ENCODE results near the gene CDO1.

- TF ChIP-seq CTCF (IDR thresholded peaks at IDR 0.05) = no peak
- no peak for TF ChIP-seq POLR2A (IDR thresholded peaks at IDR 0.05)
Measured at GRCh38 chr5:115801152-115801551, 15.3 kb downstream of the CDO1 start.

Measured in testis (tissue), 2 donors.